ENCODE results near the gene COL26A1. TPM values are rescaled to one million over a fixed set of nuclear protein-coding genes. Genes with fewer than 3 reads are reported as not detected.
"Not testable (repeated sequence)": the region's sequence is repeated elsewhere in the genome, so short reads cannot be mapped to it uniquely, and the experiment has no call there.

The COL26A1 gene
- polyA plus RNA-seq, 1 donor from 2014 or later = 36.6 TPM

- no peak overlapping the region for H3K9ac ChIP-seq (ENCODE audit: low read length)
- H4K20me1 ChIP-seq (ENCODE audit: insufficient read depth) = no peaks in the 10 kb centered on the region
- H3K9me2 ChIP-seq (ENCODE audit: insufficient read depth, low read length) = no peaks in the 10 kb centered on the region
- H2AFZ ChIP-seq (ENCODE audit: low read depth, low read length) = no peak overlapping the region
- no peaks in the 10 kb centered on the region for H3K36me3 ChIP-seq (ENCODE audit: insufficient read depth, low read length)
- H3K79me2 ChIP-seq (replicated peaks; ENCODE audit: insufficient read depth, low read length) = no peaks in the 10 kb centered on the region
- no peaks in the 10 kb centered on the region for H3K9me3 ChIP-seq (ENCODE audit: low read length)
- no peak overlapping the region for H3K4me2 ChIP-seq (ENCODE audit: low read length)
- H3K27ac ChIP-seq (ENCODE audit: low read length) = no peak overlapping the region
- no peaks in the 10 kb centered on the region for H3F3A ChIP-seq (ENCODE audit: insufficient read depth, low read length, poor library complexity, severe bottlenecking)
- no peak overlapping the region for H3K4me3 ChIP-seq (ENCODE audit: low read length)
- TF ChIP-seq EZH2 (IDR thresholded peaks at IDR 0.05; ENCODE audit: borderline replicate concordance, insufficient read depth, low read length, poor library complexity, severe bottlenecking) = no peak
- no peaks in the 10 kb centered on the region for H3K27me3 ChIP-seq (ENCODE audit: insufficient read depth, low read depth, low read length)
Observed at GRCh38 chr7:101604331-101604933, 241.8 kb downstream of the COL26A1 start.

- H3K9me2 ChIP-seq (ENCODE audit: insufficient read depth, low read length); H3K9ac ChIP-seq (ENCODE audit: low read length); H3K27me3 ChIP-seq (ENCODE audit: insufficient read depth, low read depth, low read length); H3K36me3 ChIP-seq (ENCODE audit: insufficient read depth, low read length); H3F3A ChIP-seq (ENCODE audit: insufficient read depth, low read length, poor library complexity, severe bottlenecking); H3K79me2 ChIP-seq (replicated peaks; ENCODE audit: insufficient read depth, low read length); H4K20me1 ChIP-seq (ENCODE audit: insufficient read depth); H3K4me3 ChIP-seq (ENCODE audit: low read length); H3K9me3 ChIP-seq (ENCODE audit: low read length); H3K4me2 ChIP-seq (ENCODE audit: low read length); H3K27ac ChIP-seq (ENCODE audit: low read length); H2AFZ ChIP-seq (ENCODE audit: low read depth, low read length): not testable (repeated sequence)
Observed at GRCh38 chr7:101604934-101605332, 242.3 kb downstream of the COL26A1 start.

- H3K27ac ChIP-seq (ENCODE audit: low read length) = no peak overlapping the region
- TF ChIP-seq REST (IDR thresholded peaks at IDR 0.05; ENCODE audit: borderline replicate concordance) = no peak
- TF ChIP-seq EP300 (conservative IDR thresholded peaks at IDR 0.05; ENCODE audit: poor library complexity, severe bottlenecking) = no peak
- no peak for TF ChIP-seq RAD21 (conservative IDR thresholded peaks at IDR 0.05)
Observed at GRCh38 chr7:101605611-101606497, 243.2 kb downstream of the COL26A1 start.

More at GRCh38 chr7:101605611-101606497, 243.2 kb downstream of the COL26A1 start:
- H3K4me3 ChIP-seq (ENCODE audit: low read length) = no peak overlapping the region
- no peaks in the 10 kb centered on the region for H3K9me2 ChIP-seq (ENCODE audit: insufficient read depth, low read length)
- no peaks in the 10 kb centered on the region for H3K9me3 ChIP-seq (ENCODE audit: low read length)
- no peaks in the 10 kb centered on the region for H3K79me2 ChIP-seq (replicated peaks; ENCODE audit: insufficient read depth, low read length)
- no peaks in the 10 kb centered on the region for H3F3A ChIP-seq (ENCODE audit: insufficient read depth, low read length, poor library complexity, severe bottlenecking)
- no peaks in the 10 kb centered on the region for H3K36me3 ChIP-seq (ENCODE audit: insufficient read depth, low read length)
- H3K27me3 ChIP-seq (ENCODE audit: insufficient read depth, low read depth, low read length) = no peaks in the 10 kb centered on the region
- H3K4me2 ChIP-seq (ENCODE audit: low read length) = no peak overlapping the region
- H3K9ac ChIP-seq (ENCODE audit: low read length) = no peak overlapping the region
- no peak overlapping the region for H2AFZ ChIP-seq (ENCODE audit: low read depth, low read length)
- no peaks in the 10 kb centered on the region for H4K20me1 ChIP-seq (ENCODE audit: insufficient read depth)

Data from neural cell (in vitro differentiated cells).